ENCODE results near the gene PPP1R3A.
"Not testable (repeated sequence)": the region's sequence is repeated elsewhere in the genome, so short reads cannot be mapped to it uniquely, and the experiment has no call there.

The PPP1R3A gene

GRCh38 chr7:113936982-113937381 lies 18.2 kb upstream of the PPP1R3A start:
- no peak for TF ChIP-seq CTCF (IDR thresholded peaks at IDR 0.05; ENCODE audit: low read depth, low read length)

GRCh38 chr7:113936535-113936934 lies 17.7 kb upstream of the PPP1R3A start:
- no peak for DNase-seq (ENCODE audit: extremely low read depth, low read depth)
- TF ChIP-seq CTCF (IDR thresholded peaks at IDR 0.05; ENCODE audit: low read depth, low read length), result no peak

More at GRCh38 chr7:113936982-113937381, 18.2 kb upstream of the PPP1R3A start:
- DNase-seq (ENCODE audit: extremely low read depth, low read depth), result no peak

DNA sequence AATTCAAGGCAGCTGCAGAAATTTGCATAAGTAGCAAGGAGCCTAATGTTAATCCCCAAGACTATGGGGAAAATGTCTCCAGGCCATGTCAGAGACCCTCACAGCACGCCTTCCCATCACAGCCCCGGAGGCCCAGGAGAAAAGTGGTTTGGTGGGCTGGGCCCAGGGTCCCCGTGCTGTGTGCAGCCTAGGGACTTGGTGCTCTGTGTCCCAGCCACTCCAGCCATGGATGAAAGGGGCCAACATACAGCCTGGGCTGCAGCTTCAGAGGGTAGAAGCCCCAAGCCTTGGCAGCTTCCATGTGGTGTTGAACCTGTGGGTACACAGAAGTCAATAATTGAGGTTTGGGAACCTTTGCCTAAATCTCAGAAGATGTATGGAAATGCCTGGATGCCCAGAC lies 10.6 kb upstream of the PPP1R3A start:
- not testable (repeated sequence) for DNase-seq (ENCODE audit: extremely low read depth, low read depth)

DNA sequence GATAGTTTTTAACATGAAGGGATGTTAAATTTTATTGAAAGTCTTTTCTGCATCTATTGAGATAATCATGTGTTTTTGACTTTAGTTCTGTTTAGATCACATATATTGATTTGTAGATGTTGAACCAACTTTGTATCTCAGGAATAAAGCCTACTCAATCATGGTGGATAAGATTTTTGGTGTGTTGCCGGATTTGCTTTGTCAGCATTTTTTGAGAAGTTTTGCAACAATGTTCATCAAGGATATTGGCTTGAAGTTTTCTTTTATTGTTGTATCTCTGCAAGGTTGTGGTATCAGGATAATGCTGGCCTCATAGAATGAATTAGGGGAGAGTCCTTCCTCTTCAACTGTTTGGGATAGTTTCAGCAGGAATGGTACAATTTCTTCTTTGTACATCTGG lies 9.3 kb upstream of the PPP1R3A start:
- TF ChIP-seq CTCF (IDR thresholded peaks at IDR 0.05; ENCODE audit: low read depth, low read length), result no peak
- DNase-seq (ENCODE audit: extremely low read depth, low read depth), result no peak

DNA sequence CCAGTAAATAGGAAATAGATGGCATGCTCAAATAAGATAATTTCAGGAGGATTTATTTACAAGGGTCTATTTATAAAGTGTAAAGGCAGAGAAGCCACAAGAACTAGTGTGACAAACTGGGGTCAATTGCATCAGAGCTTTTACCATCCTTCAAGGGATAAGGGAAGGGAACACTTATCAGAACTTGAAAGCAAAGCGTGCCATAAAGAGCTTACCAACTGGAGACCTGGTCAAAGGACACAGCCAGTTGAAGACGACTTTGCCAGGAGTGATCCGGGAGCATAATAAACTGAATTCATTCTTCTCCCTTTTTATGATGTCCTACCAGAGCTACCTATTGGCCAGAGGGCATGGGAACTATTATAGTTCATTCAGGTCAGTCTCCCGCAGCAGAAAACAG lies 3.2 kb upstream of the PPP1R3A start:
- TF ChIP-seq CTCF (IDR thresholded peaks at IDR 0.05; ENCODE audit: low read depth, low read length), result no peak
- no peak for DNase-seq (ENCODE audit: extremely low read depth, low read depth)

GRCh38 chr7:113921363-113921762 lies 2.6 kb upstream of the PPP1R3A start:
- DNase-seq (ENCODE audit: extremely low read depth, low read depth), result no peak
- no peak for TF ChIP-seq CTCF (IDR thresholded peaks at IDR 0.05; ENCODE audit: low read depth, low read length)

DNA sequence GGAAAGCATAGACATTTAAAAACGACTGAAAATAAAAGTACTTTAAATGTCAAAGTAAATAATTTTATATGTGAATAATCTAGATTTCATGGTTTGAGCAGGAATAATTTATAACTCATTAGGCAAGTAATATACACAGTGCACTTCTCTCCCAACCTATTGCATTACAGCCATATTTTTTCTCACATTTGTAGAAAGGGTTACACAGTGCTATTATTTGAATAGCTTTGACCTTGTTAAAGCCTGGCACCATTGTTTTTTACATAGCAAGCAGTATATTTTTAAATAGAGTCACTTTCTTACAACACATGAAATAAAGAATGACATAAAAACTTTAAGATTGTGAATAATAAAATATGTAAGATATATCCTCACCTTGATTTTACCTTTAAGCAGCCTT lies 969 bp downstream of the PPP1R3A start:
- no peak for DNase-seq (ENCODE audit: extremely low read depth, low read depth)
- TF ChIP-seq CTCF (IDR thresholded peaks at IDR 0.05; ENCODE audit: low read depth, low read length), result no peak

DNA sequence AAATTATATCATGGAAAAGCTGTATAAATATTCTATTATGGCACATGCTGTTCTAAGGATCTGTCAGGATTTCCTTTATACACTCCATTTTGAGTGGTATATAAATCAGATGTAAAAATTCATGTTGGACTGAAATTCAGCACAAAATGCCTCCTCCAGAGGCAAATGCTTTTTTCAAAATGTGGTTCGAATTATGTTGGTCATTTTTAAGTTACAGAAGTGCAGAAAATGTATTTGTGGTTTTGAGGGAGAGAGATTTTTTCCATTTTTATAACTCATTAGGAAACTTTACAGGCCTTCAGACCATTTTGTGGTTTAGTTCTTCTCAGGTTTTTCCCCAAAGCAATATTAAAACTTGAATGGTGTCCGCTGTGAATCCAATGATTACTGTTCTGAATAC lies 2.9 kb downstream of the PPP1R3A start:
- DNase-seq (ENCODE audit: extremely low read depth, low read depth), result no peak
- TF ChIP-seq CTCF (IDR thresholded peaks at IDR 0.05; ENCODE audit: low read depth, low read length), result no peak

Data from AG09319 (cell line).